GM21390 (cell line): Measurements from ENCODE around the gene HSPA8.

Source experiments
- ATAC-seq: cut with Tn5 transposase; IDR thresholded peaks from one replicate; pipeline ENCODE4 v1.9.1; 2021; ENCODE audit not compliant: unreplicated experiment

HSPA8 gene

GRCh38 chr11:123051146-123051545 is 10.8 kb downstream of the HSPA8 start:
- no peak for ATAC-seq

GRCh38 chr11:123047947-123048293 is 14.0 kb downstream of the HSPA8 start:
- ATAC-seq: no peak

- ATAC-seq: no peak
Measured at GRCh38 chr11:123047266-123047946, 14.5 kb downstream of the HSPA8 start.

- no peak for ATAC-seq
Measured at GRCh38 chr11:123046473-123047259, 15.3 kb downstream of the HSPA8 start.

- ATAC-seq: no peak
Measured at GRCh38 chr11:123045101-123045500, 16.8 kb downstream of the HSPA8 start.

GRCh38 chr11:123041185-123041584 is 20.8 kb downstream of the HSPA8 start:
- ATAC-seq: no peak

- ATAC-seq: no peak
Measured at GRCh38 chr11:123040111-123040432, 21.9 kb downstream of the HSPA8 start.

- no peak for ATAC-seq
Measured at GRCh38 chr11:123035831-123036230, 26.1 kb downstream of the HSPA8 start.

- no peak for ATAC-seq
Measured at GRCh38 chr11:123034597-123034996, 27.3 kb downstream of the HSPA8 start.

GRCh38 chr11:123033895-123034294 is 28.0 kb downstream of the HSPA8 start:
- ATAC-seq: no peak

- ATAC-seq: no peak
Measured at GRCh38 chr11:123030517-123030916, 31.4 kb downstream of the HSPA8 start.

GRCh38 chr11:123020968-123021367 is 41.0 kb downstream of the HSPA8 start:
- ATAC-seq: no peak

GRCh38 chr11:123018702-123019101 is 43.2 kb downstream of the HSPA8 start:
- ATAC-seq: no peak

GRCh38 chr11:123011510-123011909 is 50.4 kb downstream of the HSPA8 start:
- ATAC-seq: no peak
